Measurements from ENCODE around the gene ANAPC2.

ANAPC2 gene

GRCh38 chr9:137211532-137211931, 23.2 kb upstream of the ANAPC2 start:
- Histone ChIP-seq H3K14ac (ENCODE audit: low read length in 2 of 2) (no peak overlapping the region), H3K23ac (ENCODE audit: low read length in 2 of 2) (no peak overlapping the region), H2AFZ (ENCODE audit: low read depth, low read length) (no peak overlapping the region), H2BK5ac (ENCODE audit: low read depth, low read length, poor library complexity, severe bottlenecking) (no peak overlapping the region), H4K91ac (ENCODE audit: low read length) (no peak overlapping the region), H3K4me3 (ENCODE audit: insufficient read depth in 1 of 2, low read depth in 1 of 2, low read length in 2 of 2) (no peak overlapping the region), H3K9ac (ENCODE audit: low read length) (no peak overlapping the region), H3K4me2 (ENCODE audit: low read length, poor library complexity, severe bottlenecking) (no peak overlapping the region), H4K8ac (ENCODE audit: low read length) (no peak overlapping the region), H3K27ac (ENCODE audit: low read length, poor library complexity, severe bottlenecking) (no peak overlapping the region), H2BK120ac (ENCODE audit: low read depth, low read length) (no peak overlapping the region), H3K4ac (ENCODE audit: low read depth in 1 of 2, low read length in 2 of 2) (no peak overlapping the region), H3K9me3 (ENCODE audit: control insufficient read depth, low read length) (no peaks in the 10 kb centered on the region), H2BK15ac (ENCODE audit: low read depth, poor library complexity, severe bottlenecking) (no peak overlapping the region), H3K27me3 (ENCODE audit: control insufficient read depth in 1 of 2, insufficient read depth in 1 of 2, low read length in 2 of 2) (no peaks in the 10 kb centered on the region), H3K79me1 (replicated peaks; ENCODE audit: low read length, poor library complexity, severe bottlenecking) (peaks cover 17% of the 10 kb centered on the region), H3K4me1 (ENCODE audit: control insufficient read depth, insufficient read depth, low read depth, low read length) (peaks cover 10% of the 10 kb centered on the region), H3K18ac (ENCODE audit: low read depth in 1 of 2, low read length in 2 of 2) (no peak overlapping the region), H2AK5ac (ENCODE audit: low read length, severe bottlenecking) (no peak overlapping the region), H2BK12ac (ENCODE audit: low read length in 2 of 2) (no peak overlapping the region), H3K36me3 (ENCODE audit: control insufficient read depth in 1 of 2, insufficient read depth in 2 of 2, low read depth in 1 of 2, low read length in 2 of 2) (peaks cover 21 to 88% of the 10 kb centered on the region in 2 experiments)
- 88% methylated on average over 13 of the region's 13 CpGs for WGBS
- DNase-seq, result no peak

GRCh38 chr9:137206602-137207001, 18.2 kb upstream of the ANAPC2 start:
- DNase-seq, result no peak
- H4K91ac ChIP-seq (ENCODE audit: low read length), result no peak overlapping the region
- H3K23ac ChIP-seq (ENCODE audit: low read length in 2 of 2), result no peak overlapping the region
- H3K27me3 ChIP-seq (ENCODE audit: control insufficient read depth in 1 of 2, insufficient read depth in 1 of 2, low read length in 2 of 2), result no peaks in the 10 kb centered on the region
- H4K8ac ChIP-seq (ENCODE audit: low read length), result peak overlapping the region; percentile 5
- peaks cover 26% of the 10 kb centered on the region for H3K4me1 ChIP-seq (ENCODE audit: control insufficient read depth, insufficient read depth, low read depth, low read length)
- no peak overlapping the region for H3K27ac ChIP-seq (ENCODE audit: low read length, poor library complexity, severe bottlenecking)
- H2AK5ac ChIP-seq (ENCODE audit: low read length, severe bottlenecking), result no peak overlapping the region
- H3K18ac ChIP-seq (ENCODE audit: low read depth in 1 of 2, low read length in 2 of 2), result no peak overlapping the region
- H2BK15ac ChIP-seq (ENCODE audit: low read depth, poor library complexity, severe bottlenecking), result no peak overlapping the region
- H3K9me3 ChIP-seq (ENCODE audit: control insufficient read depth, low read length), result no peaks in the 10 kb centered on the region
- no peak overlapping the region for H3K4ac ChIP-seq (ENCODE audit: low read depth in 1 of 2, low read length in 2 of 2)
- H2BK12ac ChIP-seq (ENCODE audit: low read length in 2 of 2), result no peak overlapping the region
- H3K4me3 ChIP-seq (ENCODE audit: insufficient read depth in 1 of 2, low read depth in 1 of 2, low read length in 2 of 2), result peak overlapping the region in 1 of 2 experiments; percentile 96
- no peak overlapping the region for H2BK120ac ChIP-seq (ENCODE audit: low read depth, low read length)
- no peak overlapping the region for H3K14ac ChIP-seq (ENCODE audit: low read length in 2 of 2)
- H3K9ac ChIP-seq (ENCODE audit: low read length), result peak overlapping the region; percentile 98
- H3K4me2 ChIP-seq (ENCODE audit: low read length, poor library complexity, severe bottlenecking), result no peak overlapping the region
- H2BK5ac ChIP-seq (ENCODE audit: low read depth, low read length, poor library complexity, severe bottlenecking), result no peak overlapping the region
- H3K36me3 ChIP-seq (ENCODE audit: control insufficient read depth in 1 of 2, insufficient read depth in 2 of 2, low read depth in 1 of 2, low read length in 2 of 2), result peaks cover 19 to 39% of the 10 kb centered on the region in 2 experiments
- peaks cover 30% of the 10 kb centered on the region for H3K79me1 ChIP-seq (replicated peaks; ENCODE audit: low read length, poor library complexity, severe bottlenecking)
- 94% methylated on average over 7 of the region's 7 CpGs for WGBS
- H2AFZ ChIP-seq (ENCODE audit: low read depth, low read length), result no peak overlapping the region

GRCh38 chr9:137205126-137206069, 17.0 kb upstream of the ANAPC2 start, which contains the start of the genes NDOR1 and TMEM203:
Gene NDOR1 (plus strand): TSS chr9:137205700. CDS start chr9:137205778, 78 bp downstream.
Gene TMEM203 (minus strand): TSS chr9:137205648. CDS start chr9:137205414, 234 bp downstream.
- peak within 1 kb of the TSS; percentile 98 for H4K8ac ChIP-seq (ENCODE audit: low read length)
- no peaks in the 10 kb centered on the region for H3K9me3 ChIP-seq (ENCODE audit: control insufficient read depth, low read length)
- peak within 1 kb of the TSS; percentile 97 for H3K4me2 ChIP-seq (ENCODE audit: low read length, poor library complexity, severe bottlenecking)

GRCh38 chr9:137204731-137205125, 16.4 kb upstream of the ANAPC2 start:
- H3K9ac ChIP-seq (ENCODE audit: low read length), result peak overlapping the region; percentile 98
- peak overlapping the region in 1 of 2 experiments; percentile 19 for H2BK12ac ChIP-seq (ENCODE audit: low read length in 2 of 2)
- no peak overlapping the region for H3K18ac ChIP-seq (ENCODE audit: low read depth in 1 of 2, low read length in 2 of 2)
- H3K4me3 ChIP-seq (ENCODE audit: insufficient read depth in 1 of 2, low read depth in 1 of 2, low read length in 2 of 2), result peak overlapping the region; percentile 89 to 96
- H3K79me1 ChIP-seq (replicated peaks; ENCODE audit: low read length, poor library complexity, severe bottlenecking), result peaks cover 33% of the 10 kb centered on the region
- H3K4me1 ChIP-seq (ENCODE audit: control insufficient read depth, insufficient read depth, low read depth, low read length), result peaks cover 32% of the 10 kb centered on the region
- H4K8ac ChIP-seq (ENCODE audit: low read length), result peak overlapping the region; percentile 98
- no peak for DNase-seq
- H4K91ac ChIP-seq (ENCODE audit: low read length), result no peak overlapping the region
- peak overlapping the region in 1 of 2 experiments; percentile 30 for H3K14ac ChIP-seq (ENCODE audit: low read length in 2 of 2)
- peak overlapping the region in 1 of 2 experiments; percentile 29 for H3K4ac ChIP-seq (ENCODE audit: low read depth in 1 of 2, low read length in 2 of 2)
- H2AFZ ChIP-seq (ENCODE audit: low read depth, low read length), result no peak overlapping the region
- no peaks in the 10 kb centered on the region for H3K9me3 ChIP-seq (ENCODE audit: control insufficient read depth, low read length)
- 44% methylated on average over 21 of the region's 21 CpGs for WGBS
- H2BK5ac ChIP-seq (ENCODE audit: low read depth, low read length, poor library complexity, severe bottlenecking), result no peak overlapping the region
- H2AK5ac ChIP-seq (ENCODE audit: low read length, severe bottlenecking), result no peak overlapping the region
- H3K4me2 ChIP-seq (ENCODE audit: low read length, poor library complexity, severe bottlenecking), result peak overlapping the region; percentile 97
- H3K36me3 ChIP-seq (ENCODE audit: control insufficient read depth in 1 of 2, insufficient read depth in 2 of 2, low read depth in 1 of 2, low read length in 2 of 2), result peaks cover 19 to 23% of the 10 kb centered on the region in 2 experiments
- peak overlapping the region; percentile 24 for H3K27ac ChIP-seq (ENCODE audit: low read length, poor library complexity, severe bottlenecking)
- no peaks in the 10 kb centered on the region for H3K27me3 ChIP-seq (ENCODE audit: control insufficient read depth in 1 of 2, insufficient read depth in 1 of 2, low read length in 2 of 2)
- H3K23ac ChIP-seq (ENCODE audit: low read length in 2 of 2), result peak overlapping the region in 1 of 2 experiments; percentile 91
- no peak overlapping the region for H2BK120ac ChIP-seq (ENCODE audit: low read depth, low read length)
- no peak overlapping the region for H2BK15ac ChIP-seq (ENCODE audit: low read depth, poor library complexity, severe bottlenecking)

More at GRCh38 chr9:137205126-137206069, 17.0 kb upstream of the ANAPC2 start, which contains the start of the genes NDOR1 and TMEM203:
- H3K27me3 ChIP-seq (ENCODE audit: control insufficient read depth in 1 of 2, insufficient read depth in 1 of 2, low read length in 2 of 2), result no peaks in the 10 kb centered on the region
- H3K14ac ChIP-seq (ENCODE audit: low read length in 2 of 2), result peak within 1 kb of the TSS in 1 of 2 experiments; percentile 30
- peak; percentile 87 for DNase-seq
- peak within 1 kb of the TSS; percentile 78 to 81 for H3K4ac ChIP-seq (ENCODE audit: low read depth in 1 of 2, low read length in 2 of 2)
- H3K27ac ChIP-seq (ENCODE audit: low read length, poor library complexity, severe bottlenecking), result peak within 1 kb of the TSS; percentile 24
- H2AFZ ChIP-seq (ENCODE audit: low read depth, low read length), result peak within 1 kb of the TSS; percentile 68
- no peak within 1 kb of the TSS for H2BK15ac ChIP-seq (ENCODE audit: low read depth, poor library complexity, severe bottlenecking)
- peak within 1 kb of the TSS; percentile 98 for H3K9ac ChIP-seq (ENCODE audit: low read length)
- H4K91ac ChIP-seq (ENCODE audit: low read length), result peak within 1 kb of the TSS; percentile 86
- no peak within 1 kb of the TSS for H2AK5ac ChIP-seq (ENCODE audit: low read length, severe bottlenecking)
- H3K18ac ChIP-seq (ENCODE audit: low read depth in 1 of 2, low read length in 2 of 2), result peak within 1 kb of the TSS; percentile 69 to 82
- H3K23ac ChIP-seq (ENCODE audit: low read length in 2 of 2), result peak within 1 kb of the TSS in 1 of 2 experiments; percentile 91
- WGBS, result under 1% methylated on average over 98 of the region's 98 CpGs
- H2BK12ac ChIP-seq (ENCODE audit: low read length in 2 of 2), result peak within 1 kb of the TSS in 1 of 2 experiments; percentile 19
- peaks cover 33% of the 10 kb centered on the region for H3K79me1 ChIP-seq (replicated peaks; ENCODE audit: low read length, poor library complexity, severe bottlenecking)
- H2BK120ac ChIP-seq (ENCODE audit: low read depth, low read length), result peak within 1 kb of the TSS; percentile 71
- H3K4me3 ChIP-seq (ENCODE audit: insufficient read depth in 1 of 2, low read depth in 1 of 2, low read length in 2 of 2), result peak within 1 kb of the TSS; percentile 89 to 96
- peaks cover 31% of the 10 kb centered on the region for H3K4me1 ChIP-seq (ENCODE audit: control insufficient read depth, insufficient read depth, low read depth, low read length)
- no peak within 1 kb of the TSS for H2BK5ac ChIP-seq (ENCODE audit: low read depth, low read length, poor library complexity, severe bottlenecking)
- H3K36me3 ChIP-seq (ENCODE audit: control insufficient read depth in 1 of 2, insufficient read depth in 2 of 2, low read depth in 1 of 2, low read length in 2 of 2), result peaks cover 19 to 29% of the 10 kb centered on the region in 2 experiments
